ENCODE data around the gene DQX1.

DQX1 gene

DNA sequence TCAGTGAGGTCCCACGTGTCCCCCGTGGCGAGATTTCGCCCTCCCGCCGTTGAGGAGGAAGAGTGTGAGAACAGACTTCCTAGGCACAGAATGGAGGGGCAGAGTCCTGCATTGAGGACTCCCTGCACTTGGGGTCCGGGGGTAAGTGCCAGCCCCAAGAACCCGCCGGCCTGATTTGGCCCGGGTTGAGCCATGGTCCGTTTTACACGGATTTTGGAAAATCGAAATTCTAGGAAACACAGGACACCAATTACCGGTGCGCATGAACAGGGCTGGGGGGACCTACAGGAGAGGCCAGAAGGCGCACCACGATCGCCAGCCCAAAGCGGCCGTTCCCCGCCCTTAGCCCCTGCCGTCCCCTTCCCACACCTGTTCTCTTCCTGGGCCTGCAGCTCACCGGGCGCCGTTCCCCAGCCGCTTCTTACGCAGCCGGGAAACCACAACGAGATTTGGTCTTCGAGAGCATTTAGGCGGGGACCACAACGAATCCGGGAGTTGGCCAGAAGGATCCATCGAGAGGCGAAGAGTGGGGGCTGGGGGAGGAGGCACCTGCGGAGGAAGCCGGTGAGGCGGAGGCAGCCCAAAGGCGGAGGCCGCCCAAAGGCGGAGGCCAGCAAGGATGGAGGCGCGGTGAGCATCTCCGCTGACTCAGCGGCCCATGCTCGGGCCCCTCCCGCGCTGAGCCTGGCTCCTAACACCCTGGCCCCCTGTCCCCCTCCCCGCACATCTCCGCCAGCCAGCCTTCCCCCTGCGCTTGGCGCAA, 12.2 kb downstream of the DQX1 start:
- in situ Hi-C loops (cut with MboI; ENCODE audit: low sequenced_read_pairs) = no loop called here

- in situ Hi-C loops (cut with MboI; ENCODE audit: low sequenced_read_pairs) = no loop called here
Observed at GRCh38 chr2:74512744-74513604, 13.1 kb downstream of the DQX1 start.

DNA sequence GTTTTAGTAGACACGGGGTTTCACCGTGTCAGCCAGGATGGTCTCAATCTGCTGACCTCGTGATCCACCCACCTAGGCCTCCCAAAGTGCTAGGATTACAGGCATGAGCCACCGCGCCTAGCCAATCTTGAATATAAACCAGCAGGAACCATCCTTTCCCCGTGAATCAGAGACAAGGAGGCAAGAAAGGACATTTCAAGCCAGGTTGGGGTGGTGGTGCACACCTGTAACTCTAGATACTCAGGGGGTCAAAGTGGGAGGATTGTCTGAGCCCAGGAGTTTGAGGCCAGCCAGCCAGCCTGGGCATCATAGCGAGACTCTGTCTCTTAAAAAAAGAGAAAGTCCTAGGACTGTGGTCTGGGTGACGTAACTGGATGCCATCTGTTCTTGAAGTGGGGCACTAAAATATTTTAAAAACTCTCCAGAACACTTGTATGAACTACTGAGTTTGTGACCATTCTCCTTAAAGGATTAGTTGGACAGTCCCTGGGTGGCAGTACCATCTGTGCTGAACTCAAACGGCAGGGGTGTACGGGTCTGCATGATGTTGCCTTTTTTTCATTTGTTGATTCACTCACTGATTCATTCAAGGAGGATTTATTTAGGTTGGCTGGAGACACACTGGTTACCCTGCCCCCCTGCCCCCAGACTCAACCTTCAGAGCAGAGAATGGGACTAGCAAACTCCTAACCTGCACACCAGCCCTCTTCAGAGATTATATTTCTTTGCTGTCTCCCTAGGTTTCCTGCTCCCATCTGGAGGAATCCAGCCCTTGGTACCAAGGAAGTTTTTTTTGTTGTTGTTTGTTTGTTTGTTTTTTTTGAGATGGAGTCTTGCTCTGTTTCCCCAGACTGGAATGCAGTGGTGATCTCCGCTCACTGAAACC, 14.7 kb downstream of the DQX1 start:
- in situ Hi-C loops (cut with MboI; ENCODE audit: low sequenced_read_pairs) = no loop called here

GRCh38 chr2:74510272-74510671, 15.8 kb downstream of the DQX1 start:
- in situ Hi-C loops (cut with MboI; ENCODE audit: low sequenced_read_pairs) = no loop called here

DNA sequence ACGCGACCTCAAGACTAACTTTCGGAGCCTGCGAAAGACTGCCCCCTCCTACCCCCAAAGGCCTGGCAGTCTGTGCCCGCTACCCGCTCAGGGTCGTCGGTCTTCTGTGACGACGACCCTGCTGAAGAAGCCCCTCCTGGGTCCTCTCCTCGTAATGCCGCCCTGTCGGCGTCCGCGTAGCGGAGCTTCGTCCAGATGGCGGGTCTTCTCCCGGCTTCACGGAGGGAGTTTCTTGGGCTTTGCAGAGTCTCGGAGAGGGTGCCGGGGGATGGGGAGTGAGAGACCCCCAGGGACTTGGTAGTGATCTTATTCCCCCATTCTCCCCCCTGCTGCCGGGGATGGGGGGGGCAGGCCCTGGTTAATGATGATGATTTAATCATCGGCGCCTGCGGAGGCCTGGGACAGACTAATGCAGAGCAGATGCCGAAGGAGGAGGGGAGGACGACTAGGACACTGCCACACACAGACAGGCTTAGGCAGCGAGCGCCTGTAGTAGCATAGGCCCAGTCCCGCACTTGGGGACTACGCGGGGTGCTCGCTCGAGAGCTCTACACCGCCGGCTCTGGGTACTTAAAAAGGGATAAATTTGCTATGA, 18.0 kb downstream of the DQX1 start:
- in situ Hi-C loops (cut with MboI; ENCODE audit: low sequenced_read_pairs) = no loop called here

DNA sequence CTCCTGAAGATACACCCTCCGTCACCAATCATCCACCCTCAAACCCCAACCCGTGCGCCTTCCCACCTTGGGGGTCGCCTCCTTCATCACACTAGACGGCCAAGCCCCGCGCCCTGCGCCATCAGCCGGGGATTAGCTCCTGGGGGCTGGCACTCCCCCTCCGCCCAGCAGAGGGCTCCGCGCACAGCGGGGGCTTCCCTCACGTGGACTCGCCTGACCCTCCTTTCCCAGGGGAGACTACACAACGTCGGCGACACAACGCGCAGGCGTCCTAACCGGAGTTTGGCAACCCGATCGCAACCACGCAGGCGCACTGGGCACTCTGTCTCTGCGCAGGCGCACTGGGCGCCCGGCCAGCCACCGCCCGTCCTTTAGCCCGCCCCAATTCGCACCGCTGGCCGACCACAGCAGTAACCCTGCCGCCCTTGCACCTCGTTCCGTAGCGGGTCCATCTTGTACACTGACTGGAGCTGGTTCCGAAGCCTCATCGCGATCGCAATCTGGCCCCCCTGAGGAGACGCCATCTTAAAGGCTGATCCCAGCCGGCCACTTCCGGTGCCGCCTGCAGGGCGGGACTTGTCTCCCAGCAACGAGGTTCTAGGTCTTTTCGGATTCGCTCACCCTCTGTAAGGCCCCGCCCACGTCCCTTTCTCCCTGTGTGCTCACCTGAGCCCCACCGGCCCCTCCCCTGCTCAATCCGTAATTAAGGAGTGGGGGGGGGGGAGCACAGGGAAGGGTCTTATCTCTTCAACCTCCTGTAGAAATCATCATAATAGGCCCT, 18.7 kb downstream of the DQX1 start, which contains the start of gene PCGF1:
PCGF1 (minus strand) TSS at position 551 of the 781 bp plus-strand sequence; CDS start at position 524, 27 bp downstream.
- in situ Hi-C loops (cut with MboI; ENCODE audit: low sequenced_read_pairs) = no loop called here

DNA sequence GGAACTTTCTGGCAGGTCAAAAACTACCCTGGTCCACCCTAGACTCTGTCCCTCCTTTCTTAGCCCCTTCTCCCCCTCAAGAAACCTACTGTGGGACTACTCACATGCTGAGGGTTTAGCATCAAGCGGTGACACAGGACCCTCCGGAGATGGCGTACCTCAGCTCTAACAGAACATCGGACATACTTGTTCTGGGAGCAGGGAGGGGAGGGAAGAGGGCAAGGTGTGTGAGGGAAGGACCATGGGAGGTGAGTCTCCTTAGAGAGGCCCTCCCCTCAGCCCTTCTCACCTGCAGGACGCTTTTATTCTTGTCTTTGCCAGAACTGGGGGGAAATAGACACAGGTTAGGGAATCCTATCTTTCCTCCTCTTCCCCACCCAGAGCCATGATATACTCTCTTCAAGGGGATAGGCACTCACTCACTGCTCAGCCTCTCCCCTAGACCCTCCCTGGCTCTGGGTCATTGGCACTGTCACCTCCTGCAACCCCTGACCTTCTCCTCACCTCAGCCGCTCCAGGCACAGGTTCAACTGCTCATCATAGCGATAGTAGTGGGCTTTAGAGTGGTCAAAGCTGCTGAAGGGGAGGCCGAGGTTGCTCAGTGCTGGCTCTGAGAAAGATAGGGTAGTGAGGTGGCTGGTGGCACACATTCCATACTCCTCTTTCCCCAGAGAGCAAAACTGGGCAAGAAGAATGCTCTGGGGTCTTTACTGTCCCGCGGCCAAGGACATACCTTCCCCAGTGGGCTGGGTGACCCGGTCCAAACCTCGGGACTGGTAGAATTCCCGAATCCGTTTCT, 20.4 kb downstream of the DQX1 start:
- in situ Hi-C loops (cut with MboI; ENCODE audit: low sequenced_read_pairs) = no loop called here

DNA sequence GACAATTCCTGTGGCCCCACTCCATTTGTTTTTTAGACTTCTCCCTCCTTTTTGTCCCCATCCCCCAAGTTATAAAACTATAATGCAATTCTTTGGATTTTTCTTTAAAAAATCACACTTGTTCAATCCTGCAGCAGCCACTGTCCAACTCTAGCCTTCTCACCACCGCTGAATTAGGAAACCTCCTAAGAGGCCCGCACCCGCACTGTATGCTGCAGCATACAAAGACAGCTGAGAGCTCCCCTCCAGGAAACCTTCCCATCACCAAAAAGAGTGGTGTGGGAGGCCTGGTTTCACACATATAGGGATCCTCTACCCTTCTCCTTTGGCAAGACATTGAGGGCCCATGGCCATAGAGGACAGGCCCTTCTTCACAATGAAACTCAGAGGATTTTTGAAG, 21.4 kb downstream of the DQX1 start:
- in situ Hi-C loops (cut with MboI; ENCODE audit: low sequenced_read_pairs) = no loop called here

GRCh38 chr2:74503506-74504475, 22.2 kb downstream of the DQX1 start:
- in situ Hi-C loops (cut with MboI; ENCODE audit: low sequenced_read_pairs) = no loop called here

GRCh38 chr2:74502720-74503505, 23.1 kb downstream of the DQX1 start:
- in situ Hi-C loops (cut with MboI; ENCODE audit: low sequenced_read_pairs) = no loop called here

DNA sequence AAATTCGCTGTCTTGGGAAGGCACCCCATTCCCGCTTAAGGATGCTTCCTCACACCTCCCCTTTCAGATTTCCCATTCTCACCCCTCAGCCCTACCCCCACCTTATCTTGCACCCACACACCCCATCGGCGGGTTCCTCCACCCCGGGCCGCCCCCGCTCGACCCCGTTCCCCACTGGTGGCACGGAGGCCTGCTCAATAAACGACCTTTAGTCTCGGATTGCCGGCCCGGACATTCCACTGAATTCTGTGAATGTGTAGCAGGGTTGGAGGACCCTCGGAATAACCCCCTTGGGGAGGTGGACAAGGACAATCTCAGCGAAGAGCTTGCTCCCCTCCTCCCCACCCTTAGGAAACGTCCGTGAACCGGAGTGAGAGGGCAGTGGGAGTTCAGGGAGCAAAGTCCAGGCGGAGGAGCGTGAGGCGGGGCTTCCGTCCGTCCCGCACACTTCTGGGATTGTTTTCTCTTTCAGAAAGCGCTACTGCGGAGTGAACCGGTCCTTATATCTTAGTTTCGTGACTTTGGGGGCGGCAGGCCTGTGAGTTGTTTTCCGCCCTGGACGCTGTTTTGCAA, 23.8 kb downstream of the DQX1 start:
- in situ Hi-C loops (cut with MboI; ENCODE audit: low sequenced_read_pairs) = no loop called here

GRCh38 chr2:74501335-74502071, 24.5 kb downstream of the DQX1 start:
- in situ Hi-C loops (cut with MboI; ENCODE audit: low sequenced_read_pairs) = no loop called here

DNA sequence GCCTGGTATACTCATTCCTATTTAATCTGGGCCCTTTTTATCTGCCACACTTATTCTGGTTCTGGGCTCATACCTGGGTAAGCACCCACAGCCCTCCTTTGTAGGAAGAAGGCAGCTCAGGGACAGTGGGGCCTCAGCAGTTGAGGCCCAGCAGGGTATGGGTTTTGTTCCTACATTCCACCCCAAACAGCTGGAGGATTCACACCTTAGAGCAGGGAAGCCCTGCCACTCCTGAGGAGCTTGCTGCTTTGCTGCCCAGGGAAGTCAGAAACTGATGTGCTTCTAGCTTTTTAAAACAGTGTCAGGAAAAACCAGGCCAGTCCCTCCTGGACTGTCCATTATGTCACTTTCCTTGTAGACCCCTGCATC, 25.5 kb downstream of the DQX1 start:
- in situ Hi-C loops (cut with MboI; ENCODE audit: low sequenced_read_pairs) = no loop called here

DNA sequence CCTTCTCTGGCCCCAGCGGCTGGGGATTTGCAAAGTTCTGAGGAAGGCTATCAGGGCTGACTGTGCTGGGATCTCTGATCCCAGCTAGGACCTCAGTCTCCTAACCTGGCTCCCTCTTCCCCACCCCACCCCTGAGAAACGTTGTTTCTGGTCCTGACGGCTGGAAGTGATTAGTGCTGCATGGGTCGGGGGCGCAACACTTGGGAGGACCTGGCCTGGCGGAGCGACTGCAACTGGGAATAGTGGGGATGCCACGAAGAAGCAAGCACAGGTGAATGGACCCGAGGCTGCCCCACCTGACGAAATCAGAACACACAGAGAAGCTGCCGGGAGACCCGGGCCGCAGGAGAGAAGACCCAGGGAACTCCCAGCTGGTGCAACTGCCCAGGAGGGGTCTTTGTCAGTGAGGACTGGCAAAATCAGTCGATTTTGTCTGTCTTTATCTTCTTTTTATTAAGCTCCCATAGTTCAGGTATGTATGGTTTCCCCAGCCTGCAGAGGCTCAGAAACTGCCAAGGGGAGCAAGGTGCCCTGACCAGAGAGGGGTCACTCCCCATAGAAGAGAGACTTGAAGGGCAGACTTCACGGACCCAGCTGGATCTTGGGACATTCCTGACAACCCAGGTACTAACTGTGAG, 26.0 kb downstream of the DQX1 start:
- in situ Hi-C loops (cut with MboI; ENCODE audit: low sequenced_read_pairs) = loop anchor here (25.0 kb wide), 1 partner anchor 87 kb away; no protein-coding TSS in a partner anchor

DNA sequence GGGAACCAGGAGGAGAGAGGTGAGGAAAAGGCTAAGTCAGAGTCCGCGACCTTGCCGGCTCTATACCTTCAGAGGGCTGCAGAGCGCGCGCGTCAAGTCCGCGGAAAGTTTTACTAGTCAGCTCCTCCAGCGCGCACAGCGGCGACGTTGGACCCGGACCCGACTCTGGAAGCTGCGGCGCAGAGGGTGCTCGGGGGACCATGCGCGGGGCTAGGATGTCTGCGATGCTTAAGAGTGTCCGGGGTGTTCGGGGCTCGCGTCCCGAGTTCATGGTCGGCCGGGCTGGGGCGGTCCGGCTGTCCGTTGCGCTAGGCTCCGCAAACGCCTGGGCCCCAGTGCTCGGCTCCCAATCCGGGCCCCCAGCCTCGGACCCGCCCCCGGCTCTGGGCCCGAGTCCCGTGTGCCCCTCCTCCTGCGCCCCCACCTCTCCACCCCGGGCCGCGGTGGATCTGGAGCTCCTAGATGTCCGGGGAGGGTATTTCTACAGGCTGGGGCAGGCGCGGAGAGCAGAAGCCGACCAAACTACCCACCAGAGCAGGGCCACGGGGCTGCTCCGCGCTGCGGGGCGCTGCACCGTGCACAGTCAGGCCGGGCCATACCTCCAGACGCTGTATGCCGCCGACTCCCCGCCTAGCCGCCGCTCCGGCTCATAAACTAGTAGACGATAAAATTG, 26.6 kb downstream of the DQX1 start, which contains the start of gene LBX2:
LBX2 (minus strand) TSS at position 337 of the 673 bp plus-strand sequence; CDS start at position 271, 66 bp downstream.
- in situ Hi-C loops (cut with MboI; ENCODE audit: low sequenced_read_pairs) = loop anchor here (25.0 kb wide), 1 partner anchor 88 kb away; no protein-coding TSS in a partner anchor
